Fibroblast of lung (primary cell): ENCODE results near the gene ROBO4. TPM values are rescaled to one million over a fixed set of nuclear protein-coding genes. Genes with fewer than 3 reads are reported as not detected.

ENCODE experiments used
- DNase-seq, 2 donors: peaks; one replicate each; pipeline versions ENCODE4 v3.0.0 to v3.0.0-alpha.2; 2010; ENCODE audit warnings: low read depth in 2 of 2
- H2AFZ ChIP-seq: 2 replicates; pipeline ENCODE4 v1.5.1; 2012; ENCODE audit warnings: low read length, control low read depth, inconsistent platforms
- H3K27ac ChIP-seq: 2 replicates; pipeline ENCODE4 v1.5.1; 2011; ENCODE audit warnings: low read length, control low read depth; ENCODE audit not compliant: insufficient read depth
- H3K27me3 ChIP-seq: 2 replicates; pipeline ENCODE4 v1.5.1; 2011; ENCODE audit warnings: mild to moderate bottlenecking, low read length; ENCODE audit not compliant: control insufficient read depth, insufficient read depth
- H3K36me3 ChIP-seq: 2 replicates; pipeline ENCODE4 v1.5.1; 2011; ENCODE audit warnings: low read length; ENCODE audit not compliant: control insufficient read depth, insufficient read depth
- H3K4me1 ChIP-seq: 2 replicates; pipeline ENCODE4 v1.5.1; 2011; ENCODE audit warnings: low read length; ENCODE audit not compliant: control insufficient read depth, insufficient read depth; ENCODE audit errors: extremely low read depth
- H3K4me2 ChIP-seq: 2 replicates; pipeline ENCODE4 v1.5.1; 2011; ENCODE audit warnings: low read length, control low read depth; ENCODE audit not compliant: insufficient read depth; ENCODE audit errors: extremely low read depth
- H3K4me3 ChIP-seq, 4 experiments: fragments of 200-600 bp in 1 of 4; sonication (generic) in 1 of 4; replicated peaks in 1 of 4; 2 replicates each; pipeline ENCODE4 v1.5.1; 2011 to 2016; ENCODE audit warnings: low read length in 4 of 4, low read depth in 3 of 4, mild to moderate bottlenecking in 3 of 4, control low read depth in 2 of 4, inconsistent platforms in 1 of 4, mixed read lengths in 1 of 4; ENCODE audit not compliant: insufficient read depth in 1 of 4; ENCODE audit errors: control extremely low read depth in 1 of 4
- H3K79me2 ChIP-seq: 2 replicates; pipeline ENCODE4 v1.5.1; 2012; ENCODE audit warnings: mild to moderate bottlenecking, low read length, inconsistent platforms; ENCODE audit not compliant: control insufficient read depth, insufficient read depth
- H3K9ac ChIP-seq: 2 replicates; pipeline ENCODE4 v1.5.1; 2011; ENCODE audit warnings: mild to moderate bottlenecking, low read length, control low read depth; ENCODE audit not compliant: insufficient read depth
- H3K9me3 ChIP-seq: 2 replicates; pipeline ENCODE4 v1.5.1; 2012; ENCODE audit warnings: low read depth, low read length; ENCODE audit not compliant: control insufficient read depth, insufficient read depth
- H4K20me1 ChIP-seq: 2 replicates; pipeline ENCODE4 v1.5.1; 2011; ENCODE audit warnings: low read length; ENCODE audit not compliant: control insufficient read depth, insufficient read depth; ENCODE audit errors: extremely low read depth
- CTCF ChIP-seq, 2 donors: IDR thresholded peaks in 1 of 2; conservative IDR thresholded peaks in 1 of 2; 1 replicate in 1 of 2; 2 replicates in 1 of 2; pipeline ENCODE4 v1.5.1; 2011 to 2012; ENCODE audit warnings: low read length in 2 of 2, control low read depth in 1 of 2, inconsistent platforms in 1 of 2, low read depth in 1 of 2, mild to moderate bottlenecking in 1 of 2
- EZH2 ChIP-seq: IDR thresholded peaks from 2 replicates; pipeline ENCODE4 v1.5.1; 2012; ENCODE audit warnings: low read length, control low read depth, mild to moderate bottlenecking; ENCODE audit errors: missing control alignments
- polyA plus RNA-seq, 2 donors: library from polyadenylated mRNA; depleted of rRNA in 1 of 2; stranded (reverse) in 1 of 2; unstranded in 1 of 2; fragments of >200 nt; gene quantifications; 2 replicates each; pipeline ENCODE4 v1.2.1, GENCODE V29; 2011 to 2012; ENCODE audit warnings: missing spikeins in 1 of 2
- total RNA-seq: library from RNA; depleted of rRNA; stranded (reverse); fragments of >200 nt; gene quantifications from 2 replicates; pipeline ENCODE4 v1.2.1, GENCODE V29; 2014

ROBO4 gene
- total and polyA plus RNA-seq, 2 donors (not counting 1 experiment from before 2014, with no cell fraction given) = 0.45 to 0.66 TPM

GRCh38 chr11:124865181-124865901 is 32.3 kb downstream of the ROBO4 start, which contains the start of gene ROBO3:
TSS of gene ROBO3 (plus strand) at chr11:124865432. CDS start at chr11:124865578, 146 bp downstream.
- no peak within 1 kb of the TSS for H3K9ac ChIP-seq
- no peaks in the 10 kb centered on the region for H4K20me1 ChIP-seq
- no peak within 1 kb of the TSS for H2AFZ ChIP-seq
- H3K36me3 ChIP-seq = no peaks in the 10 kb centered on the region
- peak within 1 kb of the TSS in 3 of 4 experiments; percentile 11 to 33 (median 27) for H3K4me3 ChIP-seq
- peak; percentile 13 to 15 for DNase-seq
- peaks cover 85% of the 10 kb centered on the region for H3K27me3 ChIP-seq
- H3K9me3 ChIP-seq = no peaks in the 10 kb centered on the region
- peak within 1 kb of the TSS; percentile 15 for H3K4me2 ChIP-seq
- H3K27ac ChIP-seq = no peak within 1 kb of the TSS
- peaks cover 2% of the 10 kb centered on the region for H3K4me1 ChIP-seq
- TF ChIP-seq CTCF (conservative IDR thresholded peaks at IDR 0.05 in 1 of 2, IDR thresholded peaks at IDR 0.05 in 1 of 2; ENCODE audit: low read depth in 1 of 2, low read length in 2 of 2) (no peak), EZH2 (peak; percentile 95)
- H3K79me2 ChIP-seq = no peaks in the 10 kb centered on the region

GRCh38 chr11:124864892-124865180 is 32.8 kb downstream of the ROBO4 start:
- TF ChIP-seq EZH2 = no peak
- TF ChIP-seq CTCF (conservative IDR thresholded peaks at IDR 0.05 in 1 of 2, IDR thresholded peaks at IDR 0.05 in 1 of 2; ENCODE audit: low read depth in 1 of 2, low read length in 2 of 2) = no peak
- Histone ChIP-seq H4K20me1 (no peaks in the 10 kb centered on the region), H3K9ac (no peak overlapping the region), H3K36me3 (no peaks in the 10 kb centered on the region), H2AFZ (no peak overlapping the region), H3K27me3 (peaks cover 82% of the 10 kb centered on the region), H3K4me3 (no peak overlapping the region), H3K4me1 (peaks cover 2% of the 10 kb centered on the region), H3K79me2 (no peaks in the 10 kb centered on the region), H3K27ac (no peak overlapping the region), H3K9me3 (no peaks in the 10 kb centered on the region), H3K4me2 (peak overlapping the region; percentile 15)
- DNase-seq = no peak

- peak overlapping the region; percentile 15 for H3K4me2 ChIP-seq
- no peak overlapping the region for H3K4me3 ChIP-seq
- DNase-seq = no peak
- H3K4me1 ChIP-seq = peaks cover 2% of the 10 kb centered on the region
- no peak overlapping the region for H2AFZ ChIP-seq
- peaks cover 76% of the 10 kb centered on the region for H3K27me3 ChIP-seq
- H4K20me1 ChIP-seq = no peaks in the 10 kb centered on the region
- no peak overlapping the region for H3K27ac ChIP-seq
- no peak overlapping the region for H3K9ac ChIP-seq
- H3K9me3 ChIP-seq = no peaks in the 10 kb centered on the region
- no peaks in the 10 kb centered on the region for H3K36me3 ChIP-seq
- H3K79me2 ChIP-seq = no peaks in the 10 kb centered on the region
- TF ChIP-seq CTCF (conservative IDR thresholded peaks at IDR 0.05 in 1 of 2, IDR thresholded peaks at IDR 0.05 in 1 of 2; ENCODE audit: low read depth in 1 of 2, low read length in 2 of 2) (no peak), EZH2 (no peak)
These were observed 33.3 kb downstream of the ROBO4 start for GRCh38 chr11:124864176-124864891.
